GM18519 (cell line): Measurements from ENCODE around the gene SMPDL3B.

ENCODE experiments used
- ATAC-seq: cut with Tn5 transposase; IDR thresholded peaks from one replicate; pipeline ENCODE4 v1.9.1; 2021; ENCODE audit warnings: mild to moderate bottlenecking, moderate library complexity; ENCODE audit not compliant: unreplicated experiment, low FRiP score

Gene SMPDL3B, protein sequence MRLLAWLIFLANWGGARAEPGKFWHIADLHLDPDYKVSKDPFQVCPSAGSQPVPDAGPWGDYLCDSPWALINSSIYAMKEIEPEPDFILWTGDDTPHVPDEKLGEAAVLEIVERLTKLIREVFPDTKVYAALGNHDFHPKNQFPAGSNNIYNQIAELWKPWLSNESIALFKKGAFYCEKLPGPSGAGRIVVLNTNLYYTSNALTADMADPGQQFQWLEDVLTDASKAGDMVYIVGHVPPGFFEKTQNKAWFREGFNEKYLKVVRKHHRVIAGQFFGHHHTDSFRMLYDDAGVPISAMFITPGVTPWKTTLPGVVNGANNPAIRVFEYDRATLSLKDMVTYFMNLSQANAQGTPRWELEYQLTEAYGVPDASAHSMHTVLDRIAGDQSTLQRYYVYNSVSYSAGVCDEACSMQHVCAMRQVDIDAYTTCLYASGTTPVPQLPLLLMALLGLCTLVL

DNA sequence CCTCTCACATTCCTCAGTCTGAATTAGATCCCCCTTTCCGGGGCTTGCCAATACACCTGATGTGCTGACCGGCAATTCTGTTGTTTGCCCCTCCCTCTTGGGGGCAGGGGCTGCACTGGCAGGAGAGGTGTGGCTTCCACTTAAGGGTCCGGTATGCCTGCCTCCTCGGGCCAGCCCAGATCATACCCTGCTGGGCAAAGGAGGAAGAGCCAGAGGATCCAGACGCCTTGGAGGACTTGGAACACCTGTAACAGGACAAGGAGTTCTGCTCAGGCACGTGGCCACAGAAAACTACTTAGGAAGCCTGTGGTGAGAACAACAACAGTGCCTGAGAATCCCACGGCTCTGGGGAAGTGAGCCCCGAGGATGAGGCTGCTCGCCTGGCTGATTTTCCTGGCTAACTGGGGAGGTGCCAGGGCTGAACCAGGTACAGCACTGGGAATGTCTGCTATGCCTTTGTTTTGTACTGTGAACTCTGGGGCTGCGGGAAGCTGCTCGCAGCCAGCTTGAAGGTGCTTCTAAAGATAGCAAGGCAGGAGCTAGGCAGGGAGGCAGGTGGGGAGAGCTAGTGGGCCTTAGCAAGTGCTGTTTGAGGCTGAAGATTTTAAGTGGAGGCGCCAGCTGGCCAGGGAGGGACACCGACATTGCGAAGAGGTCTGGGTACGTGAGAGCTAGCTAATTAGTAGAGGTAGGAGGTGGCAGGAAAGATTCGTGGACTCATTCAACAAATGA, at the start of gene SMPDL3B:
TSS of gene SMPDL3B (plus strand) at position 183 of the 732 bp plus-strand sequence. CDS start at position 367, 184 bp downstream.
- no peak for ATAC-seq

DNA sequence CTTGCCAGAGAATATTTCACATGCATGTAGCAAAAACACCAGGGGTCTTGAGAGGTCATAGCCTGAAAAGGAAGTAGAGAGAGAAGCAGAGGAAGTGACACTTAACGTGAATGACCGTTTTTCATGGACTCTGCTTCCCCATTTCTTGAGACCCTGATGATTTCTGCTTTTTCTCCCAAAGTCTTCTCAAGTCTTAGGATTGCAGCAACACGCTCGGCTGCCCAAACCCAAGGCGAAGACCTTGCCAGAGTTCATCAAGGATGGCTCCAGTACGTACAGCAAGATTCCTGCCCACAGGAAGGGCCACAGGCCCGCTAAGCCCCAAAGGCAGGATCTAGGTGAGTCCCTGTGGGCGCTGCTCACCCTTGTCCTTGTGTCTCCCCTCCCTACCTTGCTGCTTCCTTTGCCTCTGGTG, 49.7 kb upstream of the SMPDL3B start:
- no peak for ATAC-seq

DNA sequence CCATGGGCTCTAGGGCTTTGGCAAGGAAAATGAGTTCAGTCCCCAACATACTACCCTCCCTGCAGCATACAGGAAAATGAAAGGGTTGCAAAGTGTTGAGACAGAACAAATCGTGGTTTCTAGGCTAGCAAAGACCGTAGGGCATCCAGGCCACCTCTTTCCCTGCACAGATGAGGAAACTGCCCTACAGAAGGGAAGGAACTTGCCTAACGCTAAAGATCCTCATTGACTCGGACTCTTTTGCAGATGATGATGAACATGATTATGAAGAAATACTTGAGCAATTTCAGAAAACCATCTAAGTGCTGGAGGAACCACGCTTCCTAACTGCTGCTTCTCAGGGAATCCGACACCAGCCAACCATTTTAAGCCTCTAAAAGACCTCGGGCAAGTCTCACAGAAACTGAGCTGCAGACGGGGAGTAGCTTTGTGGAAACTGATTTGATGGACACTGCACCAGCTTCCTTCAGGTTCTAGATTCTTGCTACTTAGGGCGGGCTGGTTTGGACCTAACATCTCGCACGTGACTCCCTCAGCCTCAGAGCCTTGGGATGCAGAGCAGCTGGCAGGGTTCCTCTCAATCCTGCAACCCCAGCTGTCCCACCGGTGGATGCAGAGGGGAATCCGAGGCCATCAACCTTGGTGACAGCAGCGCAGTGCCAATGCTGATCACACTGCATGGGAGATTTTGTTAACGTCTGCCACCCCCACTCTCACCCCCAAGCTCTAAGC, 49.0 kb upstream of the SMPDL3B start:
- no peak for ATAC-seq

DNA sequence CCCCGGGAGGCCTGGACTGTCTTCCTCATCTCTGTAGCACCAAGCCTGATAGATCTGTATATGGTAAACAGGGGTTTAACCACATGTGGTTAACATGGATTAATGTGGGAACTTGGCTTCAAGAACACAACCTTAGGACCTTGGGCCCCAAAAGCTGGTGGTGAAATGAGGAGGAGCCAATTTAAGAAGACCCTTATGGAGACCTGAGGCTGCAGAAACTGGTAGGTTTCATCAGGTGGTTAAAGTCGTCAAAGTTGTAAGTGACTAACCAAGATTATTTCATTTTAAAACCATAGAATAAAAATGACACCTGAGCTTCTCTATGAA, 48.5 kb upstream of the SMPDL3B start:
- no peak for ATAC-seq

DNA sequence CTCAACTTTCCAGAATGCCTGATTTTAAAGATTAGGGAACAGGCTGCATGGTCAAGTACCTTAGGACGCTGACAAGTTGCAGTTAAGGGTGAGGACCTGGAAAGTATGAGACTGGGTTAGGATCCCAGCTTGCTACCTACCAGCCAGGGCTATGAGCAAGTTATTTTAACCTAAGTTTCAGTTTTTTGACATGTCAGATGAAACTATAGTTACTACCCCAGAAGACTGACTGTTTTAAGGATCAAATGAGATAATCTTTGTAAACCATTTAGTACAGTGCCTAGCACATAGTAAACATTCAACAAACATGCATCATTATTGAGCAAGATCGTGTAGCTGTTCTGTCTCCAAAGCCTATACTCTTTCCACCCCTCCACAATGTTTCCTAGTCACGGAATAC, 48.1 kb upstream of the SMPDL3B start:
- no peak for ATAC-seq

DNA sequence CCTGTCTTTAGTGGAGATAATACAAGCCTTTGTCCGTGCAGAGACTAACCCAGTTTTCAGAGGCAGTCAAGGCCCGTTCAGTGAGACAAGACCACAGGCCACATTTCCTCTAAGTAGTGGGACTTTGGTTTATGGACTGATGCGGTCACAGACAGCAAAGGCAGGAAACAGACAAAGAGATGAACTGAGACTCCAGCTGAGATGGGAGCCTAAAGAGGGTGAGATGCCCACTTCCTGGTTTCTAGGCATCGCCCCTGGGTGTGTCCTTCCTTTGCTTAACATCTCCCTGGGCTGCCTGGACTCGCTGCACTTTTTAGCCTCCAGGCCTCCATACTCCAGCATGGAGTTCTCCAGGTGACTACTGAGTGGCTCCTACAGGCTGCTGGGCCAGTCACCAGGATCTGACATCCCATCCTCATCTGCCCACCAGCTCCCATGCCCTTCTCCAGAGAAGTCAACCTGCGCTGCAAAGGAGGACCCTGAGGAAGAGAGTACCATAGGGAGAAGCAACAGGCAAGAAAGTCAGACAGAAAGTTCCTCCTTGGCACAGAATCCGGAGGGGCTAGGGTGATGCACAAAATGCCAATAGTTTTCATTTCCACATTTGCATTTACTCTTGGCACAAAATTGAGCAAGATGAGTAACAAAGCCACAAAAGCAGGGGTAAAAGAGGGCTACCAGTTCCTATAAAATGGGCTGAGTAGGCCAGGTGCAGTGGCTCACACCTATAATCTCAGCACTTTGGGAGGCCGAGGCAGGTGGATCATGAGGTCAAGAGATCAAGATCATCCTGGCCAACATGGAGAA, 47.4 kb upstream of the SMPDL3B start:
- ATAC-seq, result no peak

DNA sequence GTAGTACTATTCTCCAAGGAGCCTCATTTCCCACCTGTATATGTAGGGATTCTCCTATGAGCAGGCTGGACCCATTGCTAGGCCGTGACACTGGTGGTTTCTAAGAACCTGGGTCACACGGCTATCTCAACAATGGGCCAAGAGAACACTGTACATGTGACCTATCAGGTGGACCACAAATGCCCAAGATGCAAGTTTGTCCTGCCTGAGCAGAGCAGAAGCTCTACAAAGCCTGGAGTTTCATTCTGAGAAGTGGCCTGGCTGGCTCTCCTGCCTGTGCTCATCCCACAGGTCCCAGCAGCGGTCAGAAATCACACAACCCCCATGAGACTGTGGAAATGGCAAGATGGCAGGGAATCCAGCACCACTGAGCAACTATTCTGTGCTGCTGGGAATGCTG, 45.3 kb upstream of the SMPDL3B start:
- ATAC-seq, result no peak

DNA sequence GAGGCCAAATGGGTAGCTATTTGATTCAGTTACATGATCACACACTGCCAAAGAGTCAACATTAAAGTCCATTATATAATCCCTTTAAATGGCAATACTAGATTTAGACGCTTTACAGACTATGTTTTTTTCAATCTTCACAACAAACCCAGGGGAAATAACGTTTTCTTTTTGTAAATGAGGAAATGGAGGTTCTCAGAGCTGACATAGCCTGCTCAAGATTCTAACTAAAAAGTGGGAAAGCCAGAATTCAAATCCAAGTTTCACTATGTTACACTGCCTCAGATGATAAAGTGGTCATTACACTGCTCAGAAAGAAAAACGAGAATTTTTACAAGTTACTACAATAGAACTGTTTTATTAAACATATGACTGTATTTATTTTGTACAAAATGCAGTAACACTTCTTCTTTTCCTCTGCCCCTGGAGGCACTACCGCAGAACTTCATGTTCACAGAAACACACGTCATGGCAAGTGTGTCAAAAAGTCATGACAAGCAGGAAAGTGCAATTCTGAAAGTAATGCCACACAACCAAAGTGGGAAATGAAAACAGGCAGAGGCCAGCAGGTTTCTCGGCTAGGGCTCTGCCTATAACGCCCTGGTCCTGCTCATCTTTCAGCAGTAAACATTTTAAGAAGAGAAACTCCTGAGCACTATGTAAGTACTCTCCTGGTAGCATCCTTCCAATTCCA, 43.5 kb upstream of the SMPDL3B start:
- ATAC-seq, result peak; percentile 34

DNA sequence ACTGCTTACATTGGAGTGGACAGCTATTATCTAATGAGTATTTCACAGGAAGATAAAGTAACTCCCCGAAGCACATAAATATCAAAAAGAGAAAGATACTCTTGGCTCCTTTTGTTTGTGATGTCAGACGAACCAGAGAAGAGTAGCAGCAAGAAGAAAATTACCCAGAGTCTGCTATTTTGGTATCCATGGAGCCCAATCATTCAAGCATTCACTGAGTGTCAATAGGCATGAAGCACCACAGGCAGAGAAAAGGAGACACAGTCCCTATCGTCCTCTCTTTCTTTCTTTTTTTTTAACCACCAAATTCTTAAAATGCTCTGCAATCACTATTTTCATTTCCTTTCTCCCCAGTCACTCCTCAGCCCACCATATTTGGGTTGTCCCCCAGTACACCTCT, 40.3 kb upstream of the SMPDL3B start:
- ATAC-seq, result no peak

DNA sequence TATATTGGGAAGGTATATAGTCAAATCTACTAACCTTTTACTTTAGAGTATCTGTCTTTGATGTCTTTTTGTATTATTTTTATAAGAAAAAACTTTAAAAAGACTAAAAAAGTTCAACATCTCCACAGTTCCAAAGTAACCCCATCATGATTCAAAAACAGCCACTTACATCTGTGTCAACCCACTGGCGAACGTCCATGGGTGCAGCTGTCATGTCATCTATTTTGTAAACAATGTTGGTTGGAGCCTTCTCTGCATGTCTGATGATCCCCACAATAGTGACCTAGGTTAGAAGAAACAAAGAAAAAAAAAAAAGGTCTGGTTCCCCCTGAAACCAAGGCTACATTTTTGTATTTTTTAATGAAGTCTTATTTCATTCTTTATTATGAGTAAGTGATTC, 28.0 kb upstream of the SMPDL3B start:
- ATAC-seq, result no peak

DNA sequence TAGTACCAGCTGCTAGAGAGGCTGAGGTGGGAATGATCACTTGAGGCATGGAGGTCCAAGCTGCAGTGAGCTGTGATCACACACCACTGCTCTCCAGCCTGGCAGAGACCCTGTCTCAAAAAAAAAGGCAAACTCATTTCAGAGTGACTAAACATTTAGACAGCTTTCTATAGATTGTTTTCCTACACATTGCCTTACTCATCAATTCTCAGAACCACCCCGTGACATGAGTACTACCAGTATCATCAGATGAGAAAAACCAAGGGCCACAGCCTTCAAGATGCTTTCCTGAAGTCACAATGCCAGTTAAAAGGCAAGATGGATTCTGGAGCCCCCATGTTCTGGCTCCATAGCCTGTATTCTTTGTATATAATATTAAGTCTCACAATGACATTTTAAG, 22.4 kb upstream of the SMPDL3B start:
- ATAC-seq, result no peak

DNA sequence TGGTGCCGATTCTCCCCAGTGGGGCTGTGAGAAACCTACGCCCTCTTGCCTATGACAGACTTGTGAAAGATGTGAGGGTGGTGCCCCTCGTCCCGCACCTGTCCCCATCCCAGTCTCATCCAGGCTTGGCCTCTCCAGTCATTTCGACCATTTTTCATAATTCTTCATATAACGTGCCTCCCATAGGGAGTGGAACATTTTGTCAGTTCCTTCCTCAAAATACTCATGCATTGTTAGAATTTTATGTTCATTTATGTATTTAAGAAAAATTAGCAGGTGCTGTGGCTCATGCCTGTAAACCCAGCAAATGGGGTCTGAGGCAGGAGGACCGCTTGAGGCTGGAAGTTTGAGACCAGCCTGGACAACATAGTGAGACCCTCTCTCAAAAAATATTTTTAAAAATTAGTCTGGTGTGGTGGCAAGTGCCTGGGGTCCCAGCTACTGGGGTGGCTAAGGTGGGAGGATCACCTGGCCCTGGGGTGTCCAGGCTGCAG, 19.7 kb upstream of the SMPDL3B start:
- no peak for ATAC-seq

DNA sequence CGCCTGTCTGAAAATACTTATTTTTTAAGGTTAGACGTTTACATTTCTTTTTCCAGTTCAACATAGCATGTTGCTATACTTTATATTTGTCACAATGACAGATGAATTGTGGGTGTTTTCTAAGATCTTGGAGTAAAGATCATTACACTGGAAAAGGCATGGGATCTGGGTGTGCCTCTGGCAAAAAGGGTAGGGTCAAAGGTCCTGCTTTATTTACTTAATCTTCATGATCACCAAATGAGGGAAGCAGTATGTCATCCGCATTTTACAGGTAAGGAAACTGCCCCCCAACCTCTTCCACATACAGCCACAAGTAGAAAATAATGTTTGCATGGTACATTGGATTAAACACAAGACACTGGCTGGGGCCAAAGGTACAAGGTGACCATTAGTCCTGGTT, 12.5 kb upstream of the SMPDL3B start:
- ATAC-seq, result no peak

DNA sequence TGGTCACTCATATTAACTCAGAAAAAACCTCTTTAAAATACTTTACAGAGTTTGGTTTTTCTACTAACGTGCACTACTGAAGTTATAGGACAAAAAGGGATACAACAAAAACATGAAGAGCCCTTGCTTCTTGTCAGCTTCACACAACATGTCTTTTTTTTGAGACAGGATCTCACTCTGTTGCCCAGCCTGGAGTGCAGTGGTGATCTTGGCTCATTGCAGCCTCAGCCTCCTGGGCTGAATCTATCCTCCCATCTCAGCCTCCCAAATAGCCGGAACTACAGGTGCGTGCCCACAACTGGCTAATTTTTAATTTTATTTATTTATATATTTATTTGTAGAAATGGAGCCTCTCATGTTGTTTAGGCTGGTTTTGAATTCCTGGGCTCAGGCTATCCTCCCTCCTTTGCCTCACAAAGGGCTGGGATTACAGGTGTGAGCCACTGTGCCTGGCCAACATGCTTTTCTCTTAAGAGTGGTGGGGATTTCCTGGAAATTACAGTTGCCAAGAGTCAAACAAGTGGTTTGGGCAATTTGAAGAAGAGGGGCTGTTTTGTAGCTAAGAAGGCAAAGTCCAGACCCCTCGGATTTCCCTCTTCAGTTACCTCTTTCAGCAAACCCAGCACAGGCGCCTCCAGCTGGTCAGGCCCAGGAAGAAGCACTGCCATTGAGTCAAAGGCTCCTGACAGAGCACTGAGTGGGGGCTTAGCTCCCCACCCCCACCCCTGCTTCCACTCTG, 6.4 kb upstream of the SMPDL3B start:
- ATAC-seq, result no peak

DNA sequence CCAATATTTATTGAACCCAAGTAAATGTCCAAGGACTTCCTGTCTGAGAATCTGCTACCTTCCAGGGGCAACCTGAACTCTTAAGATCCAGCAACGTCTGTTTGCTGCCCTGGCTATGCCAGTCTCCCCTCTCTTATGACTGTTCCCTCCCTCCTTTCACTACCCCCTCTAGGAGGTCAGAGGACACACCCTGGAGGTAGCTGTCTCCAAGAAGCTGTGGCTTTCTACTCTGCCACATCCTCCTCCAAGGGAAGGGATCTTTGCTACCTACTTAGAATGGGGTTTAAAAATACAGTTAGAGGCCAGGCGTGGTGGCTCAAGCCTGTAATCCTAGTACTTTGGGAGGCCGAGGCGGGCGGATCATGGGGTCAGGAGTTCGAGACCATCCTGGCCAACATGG, 3.6 kb upstream of the SMPDL3B start:
- ATAC-seq, result no peak

DNA sequence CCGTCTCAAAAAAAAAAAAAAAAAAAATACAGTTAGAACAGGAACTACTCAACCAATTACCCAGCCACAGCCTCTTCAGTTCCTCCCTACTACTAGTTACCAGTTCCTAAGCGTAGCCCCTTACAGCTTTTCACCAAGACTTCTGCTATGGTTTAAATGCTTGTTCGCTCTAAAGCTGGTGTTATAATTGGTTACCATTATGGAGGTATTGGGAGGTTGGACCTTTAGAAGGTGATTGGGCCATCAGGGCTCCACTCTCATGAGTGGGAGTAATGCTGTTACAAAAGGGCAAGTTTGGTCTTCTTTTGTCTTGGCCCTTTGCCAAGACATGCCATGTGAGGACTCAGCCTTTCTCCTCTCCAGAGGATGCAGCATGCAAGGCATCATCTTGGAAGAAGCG, 3.0 kb upstream of the SMPDL3B start:
- no peak for ATAC-seq

DNA sequence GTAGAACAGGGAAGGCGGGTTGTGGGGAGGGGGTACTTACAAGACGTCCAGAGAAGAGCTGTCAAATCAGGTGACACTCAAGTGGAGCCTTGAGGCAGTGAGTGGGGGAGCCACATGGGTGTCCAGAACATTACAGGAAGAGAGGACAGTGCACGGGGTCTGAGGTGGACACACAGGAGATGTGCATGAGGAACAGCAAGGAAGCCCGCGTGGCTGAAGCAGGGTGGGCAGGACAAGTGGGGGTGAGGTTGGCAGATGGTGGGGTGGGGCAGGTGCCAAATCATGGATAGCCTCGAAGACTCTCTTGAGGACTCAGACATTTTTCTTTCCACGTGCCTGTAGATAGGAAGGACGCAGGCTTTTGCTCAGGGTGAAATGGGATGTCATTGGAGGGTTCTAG, 921 bp downstream of the SMPDL3B start:
- no peak for ATAC-seq

DNA sequence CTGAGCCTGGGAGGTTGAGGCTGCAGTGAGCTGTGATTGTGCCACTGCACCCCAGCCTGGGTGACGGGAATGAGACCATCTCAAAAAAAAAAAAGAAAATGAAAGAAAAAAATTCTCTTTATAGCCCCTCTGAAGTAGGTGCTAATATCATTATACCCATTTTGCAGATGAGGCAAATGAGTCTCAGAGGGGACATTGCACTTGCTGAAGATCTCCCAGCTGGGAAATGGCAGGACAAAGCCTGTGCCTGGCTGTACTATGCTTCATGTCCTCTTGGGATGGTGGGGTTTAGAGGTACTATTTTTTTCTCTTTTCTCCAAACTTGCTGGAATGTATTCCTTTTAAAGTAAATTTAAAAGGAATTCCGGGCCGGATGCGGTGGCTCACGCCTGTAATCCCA, 1.6 kb downstream of the SMPDL3B start:
- no peak for ATAC-seq

DNA sequence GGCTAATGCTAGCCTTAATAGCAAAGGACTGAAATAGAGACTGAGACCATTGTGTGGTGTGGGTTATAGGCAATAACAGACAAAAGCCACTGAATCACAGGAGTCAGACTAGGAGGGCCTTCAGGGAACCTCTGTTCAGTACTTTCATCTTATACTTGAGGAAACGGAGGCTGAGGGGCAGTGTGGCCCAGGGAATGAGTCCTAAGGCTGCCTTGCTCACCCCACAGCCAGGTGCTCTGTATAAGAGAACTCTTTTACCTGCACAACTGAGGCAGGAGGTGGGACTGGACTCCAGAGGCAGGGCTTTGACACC, 2.7 kb downstream of the SMPDL3B start:
- ATAC-seq, result no peak
